Cardiac septum (tissue), 1 donor: ENCODE results near the gene CNTNAP2. TPM values are rescaled to one million over a fixed set of nuclear protein-coding genes. Genes with fewer than 3 reads are reported as not detected.

Experiments
- DNase-seq: peaks from one replicate; pipeline ENCODE4 v3.0.0-alpha.2; 2020; ENCODE audit warnings: low spot score
- intact Hi-C: fragments of 100-400 bp; cut with DNase I; formaldehyde crosslinking; loops from one replicate; pipeline ENCODE4 v1.14.0; 2022
- total RNA-seq: library from RNA; stranded (reverse); fragmentation: NEBNext Ultra II Directional; extraction: Animal tissue kit (Norgen Biotek cat#: 25700); gene quantifications from one replicate; pipeline ENCODE4 v1.2.1, GENCODE V29; 2021
- donor health status: DM: no; HTN: no; CAD: no.

CNTNAP2 gene
- total RNA-seq, 1 donor from 2014 or later, result 0.22 TPM

DNA sequence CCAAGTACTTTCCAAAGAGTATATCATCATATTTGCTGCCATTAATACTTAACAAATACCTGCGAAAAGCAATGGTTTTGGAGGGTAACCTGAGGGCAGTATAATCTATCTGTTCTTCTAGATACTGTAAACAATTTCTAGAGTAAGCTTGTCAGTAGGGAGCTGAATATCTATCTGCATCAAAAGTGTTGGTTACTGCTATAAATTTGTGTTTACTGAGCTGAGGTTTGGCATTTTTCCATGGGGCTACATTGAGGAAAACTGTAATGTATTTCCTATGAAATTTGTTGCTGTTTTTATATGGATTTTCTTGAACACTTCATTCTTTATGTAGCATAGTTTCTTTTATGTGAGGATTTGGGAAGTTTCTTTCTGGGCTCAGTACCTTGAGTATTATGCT lies 913.4 kb downstream of the CNTNAP2 start:
- intact Hi-C loops, result no loop called here
- no peak for DNase-seq

- no peak for DNase-seq
- intact Hi-C loops, result no loop called here
These were observed 917.0 kb downstream of the CNTNAP2 start for GRCh38 chr7:147033641-147034040.

- no peak for DNase-seq
- intact Hi-C loops, result no loop called here
These were observed 924.8 kb downstream of the CNTNAP2 start for GRCh38 chr7:147041438-147041837.

- intact Hi-C loops, result no loop called here
- no peak for DNase-seq
These were observed 928.3 kb downstream of the CNTNAP2 start for GRCh38 chr7:147044941-147045340.

- no peak for DNase-seq
- intact Hi-C loops, result no loop called here
These were observed 931.1 kb downstream of the CNTNAP2 start for GRCh38 chr7:147047696-147048095.

GRCh38 chr7:147048864-147049263 lies 932.3 kb downstream of the CNTNAP2 start:
- intact Hi-C loops, result no loop called here
- no peak for DNase-seq

DNA sequence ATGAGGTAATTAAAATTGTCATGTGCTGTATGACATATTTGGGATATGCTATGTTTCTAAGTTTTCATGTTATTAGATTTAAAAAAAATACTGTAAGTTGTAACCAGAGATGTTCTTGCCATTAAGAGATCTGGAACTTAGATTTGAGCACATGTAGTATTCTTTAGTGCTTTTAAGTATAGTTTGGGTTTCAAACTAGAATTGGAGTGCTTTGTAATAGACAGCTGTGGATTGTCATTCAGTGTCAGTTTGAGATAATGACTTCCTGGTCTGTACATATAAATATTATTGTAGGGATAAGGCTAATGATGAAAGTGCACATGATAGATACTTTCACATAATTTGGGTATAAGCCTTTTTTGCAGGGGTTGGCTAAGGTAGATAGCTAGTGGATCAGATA lies 936.2 kb downstream of the CNTNAP2 start:
- no peak for DNase-seq
- intact Hi-C loops, result no loop called here

DNA sequence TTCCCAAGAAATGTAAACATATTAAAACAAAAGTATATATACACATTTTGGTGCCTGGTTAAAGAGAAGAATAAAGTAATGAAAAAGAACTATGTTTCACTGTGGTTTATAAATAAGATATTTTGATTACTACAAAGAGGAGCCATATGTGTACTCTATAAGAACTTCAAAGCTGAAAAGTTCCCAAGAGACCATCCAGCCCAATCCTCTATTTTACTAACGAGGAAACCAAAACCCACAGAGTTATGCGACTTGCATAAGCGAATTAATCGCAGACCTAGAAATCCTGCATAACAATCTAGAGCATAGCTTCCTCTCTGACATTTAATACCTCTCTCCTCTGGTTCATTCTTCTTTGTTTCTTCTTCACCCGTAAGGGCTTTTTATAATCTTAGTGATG lies 937.1 kb downstream of the CNTNAP2 start:
- intact Hi-C loops, result no loop called here
- no peak for DNase-seq

GRCh38 chr7:147060070-147060469 lies 943.5 kb downstream of the CNTNAP2 start:
- DNase-seq, result no peak
- intact Hi-C loops, result no loop called here

DNA sequence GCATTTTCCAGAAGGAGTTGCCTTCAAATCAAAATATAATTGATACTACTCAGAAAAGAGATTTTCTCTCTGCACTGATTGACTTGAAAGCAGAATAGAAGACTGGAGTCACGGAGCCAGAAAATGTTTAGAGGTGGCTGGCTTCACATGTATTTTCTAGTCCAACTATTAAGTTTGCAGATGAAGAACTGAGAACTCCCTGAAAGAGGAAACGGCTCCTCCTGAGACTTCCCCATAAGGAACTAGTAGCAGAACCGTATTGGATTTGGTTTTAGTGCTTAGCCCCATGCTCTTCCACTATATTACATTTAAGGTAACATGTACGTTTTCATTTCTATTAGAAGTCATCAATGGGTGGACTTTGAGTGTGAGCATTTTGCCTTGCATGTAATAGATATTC lies 946.3 kb downstream of the CNTNAP2 start:
- no peak for DNase-seq
- intact Hi-C loops, result no loop called here

DNA sequence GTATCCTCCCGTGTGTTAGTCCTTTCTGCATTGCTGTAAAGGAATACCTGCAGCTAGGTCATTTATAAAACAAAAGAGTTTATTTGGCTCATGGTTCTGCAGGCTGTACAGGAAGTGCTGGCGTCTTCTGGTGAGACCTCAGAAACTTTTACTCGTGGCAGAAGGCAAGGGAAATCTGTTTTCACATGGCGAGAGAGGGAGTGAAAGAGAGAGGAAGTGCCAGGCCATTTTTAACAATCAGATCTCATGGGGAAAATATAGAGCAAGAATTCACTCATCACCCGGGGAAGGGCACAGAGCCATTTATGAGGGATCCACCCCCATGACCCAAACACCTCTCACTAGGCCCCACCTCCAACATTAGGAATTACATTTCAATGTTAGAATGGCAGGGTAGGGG lies 952.2 kb downstream of the CNTNAP2 start:
- no peak for DNase-seq
- intact Hi-C loops, result no loop called here

GRCh38 chr7:147069771-147070170 lies 953.2 kb downstream of the CNTNAP2 start:
- DNase-seq, result no peak
- intact Hi-C loops, result no loop called here

DNA sequence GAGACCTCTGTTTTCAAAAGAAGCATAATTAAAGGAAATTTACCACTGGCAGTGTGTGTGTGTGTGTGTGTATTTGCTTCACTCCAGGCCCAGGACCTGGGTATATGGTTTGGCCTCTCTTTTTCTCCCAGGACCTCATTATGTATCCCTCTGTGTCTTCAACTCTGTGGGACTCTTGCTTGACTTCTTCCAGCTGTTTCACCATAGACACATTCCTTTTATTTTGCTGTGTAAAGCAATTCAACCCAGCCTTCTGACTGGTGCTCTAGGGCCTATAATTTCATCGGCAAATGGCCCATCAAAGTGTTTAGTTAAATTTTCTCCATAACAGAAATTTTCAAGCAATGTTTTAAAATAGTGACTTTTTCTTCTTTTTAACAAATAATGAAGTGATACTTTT lies 954.3 kb downstream of the CNTNAP2 start:
- intact Hi-C loops, result no loop called here

DNA sequence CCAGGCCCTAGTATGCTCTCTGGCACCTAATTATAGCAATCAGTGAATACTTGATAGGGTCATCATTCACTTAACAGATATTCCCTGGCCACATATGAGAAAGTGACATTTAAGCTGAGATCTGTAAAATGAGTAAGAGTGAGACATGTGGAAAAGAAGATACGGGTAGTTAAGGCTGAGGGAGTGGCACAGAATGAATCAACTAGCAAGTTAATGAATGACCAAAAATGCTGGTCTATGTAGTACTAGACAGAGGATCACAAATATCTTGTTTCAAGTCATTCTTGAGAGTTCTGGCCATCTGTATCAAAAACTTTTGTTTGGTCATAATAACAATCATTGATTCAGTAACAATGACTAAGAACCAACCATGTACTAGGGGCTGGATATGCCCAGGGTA lies 954.9 kb downstream of the CNTNAP2 start:
- DNase-seq, result no peak
- intact Hi-C loops, result no loop called here

More for the DNA sequence above, 954.3 kb downstream of the CNTNAP2 start:
- no peak for DNase-seq

- intact Hi-C loops, result no loop called here
- DNase-seq, result no peak
These were observed 961.7 kb downstream of the CNTNAP2 start for GRCh38 chr7:147078312-147078711.

- DNase-seq, result no peak
- intact Hi-C loops, result no loop called here
These were observed 962.5 kb downstream of the CNTNAP2 start for GRCh38 chr7:147079083-147079482.

DNA sequence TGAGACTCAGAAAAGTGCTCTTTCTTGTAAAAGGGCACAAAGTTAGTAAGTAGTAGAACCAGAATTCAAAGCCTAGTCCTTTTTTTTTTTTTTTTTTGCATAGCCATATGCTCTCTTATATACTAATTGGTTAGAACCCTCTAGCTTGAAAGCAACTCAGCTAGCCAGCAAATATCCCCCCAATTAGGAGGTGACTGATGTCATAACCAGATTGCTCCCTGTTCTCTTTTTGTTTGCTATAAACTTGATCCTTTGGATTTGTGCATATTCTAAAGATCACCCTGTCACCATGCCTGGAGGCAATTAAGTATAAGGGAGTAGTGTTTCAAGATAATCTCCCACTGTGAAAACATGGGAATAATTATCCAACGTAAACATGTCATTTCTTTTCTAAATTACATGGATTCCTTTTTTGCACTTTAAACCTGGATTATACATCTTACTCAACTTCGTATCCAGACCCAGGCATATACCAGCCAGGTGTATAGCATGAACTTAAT lies 963.4 kb downstream of the CNTNAP2 start:
- no peak for DNase-seq
- intact Hi-C loops, result no loop called here

DNA sequence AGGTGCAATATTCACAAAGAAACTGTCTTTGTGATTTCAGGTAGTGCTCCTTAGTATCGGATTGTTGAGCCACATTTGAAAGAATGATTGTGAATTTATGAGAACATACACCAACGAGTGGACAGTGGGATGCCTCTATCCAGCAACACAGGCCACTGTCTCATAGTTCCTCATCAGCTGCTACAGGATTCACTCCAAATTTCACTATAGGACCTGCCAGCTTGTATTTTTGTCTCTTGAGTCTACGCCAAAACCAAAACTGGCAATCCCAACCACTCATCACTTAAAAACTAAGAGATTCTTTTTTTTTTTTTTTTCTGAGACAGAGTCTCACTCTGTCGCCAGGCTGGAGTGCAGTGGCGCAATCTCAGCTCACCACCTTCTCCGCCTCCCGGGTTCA lies 964.5 kb downstream of the CNTNAP2 start:
- DNase-seq, result no peak
- intact Hi-C loops, result no loop called here

DNA sequence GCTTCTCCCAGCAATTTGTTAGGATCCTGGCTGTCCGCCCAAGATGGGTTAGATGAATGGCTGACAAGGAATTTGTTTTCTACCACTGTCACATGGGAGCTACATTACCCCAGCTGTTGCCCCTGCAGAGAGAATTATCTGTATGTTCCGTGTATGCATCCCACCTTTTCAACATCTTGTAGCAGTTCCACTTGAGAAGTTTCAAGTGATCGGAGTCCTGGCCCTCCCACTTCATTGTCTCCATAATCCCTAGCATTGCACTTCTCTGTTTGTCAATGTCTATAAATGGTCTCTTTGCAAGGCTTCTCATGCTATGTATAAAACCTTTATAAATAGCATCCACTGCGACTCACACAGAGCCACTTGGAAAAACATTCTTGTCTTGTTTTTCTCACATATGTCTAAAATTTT lies 972.5 kb downstream of the CNTNAP2 start:
- no peak for DNase-seq
- intact Hi-C loops, result no loop called here

- DNase-seq, result no peak
- intact Hi-C loops, result no loop called here
These were observed 973.0 kb downstream of the CNTNAP2 start for GRCh38 chr7:147089608-147090007.

DNA sequence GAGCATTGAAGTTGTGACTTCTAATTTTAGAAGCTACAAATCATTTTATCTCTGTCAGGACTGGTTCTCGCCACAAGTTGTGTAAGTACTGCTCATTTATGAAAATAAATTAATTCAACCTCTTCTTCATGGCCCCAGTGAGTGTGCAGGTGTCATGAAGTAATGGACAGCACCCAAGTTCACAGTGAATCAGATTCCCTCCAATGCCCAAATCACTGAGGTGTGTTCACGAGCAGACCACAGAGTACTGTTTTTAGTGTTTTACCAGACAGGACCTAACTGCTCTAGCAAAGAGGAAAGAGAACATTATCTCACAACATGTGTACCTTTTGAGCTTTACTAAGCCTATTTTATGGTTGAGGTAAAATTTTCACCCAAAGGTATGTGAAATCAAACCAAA lies 980.0 kb downstream of the CNTNAP2 start:
- intact Hi-C loops, result no loop called here
- DNase-seq, result no peak

- no peak for DNase-seq
- intact Hi-C loops, result no loop called here
These were observed 986.6 kb downstream of the CNTNAP2 start for GRCh38 chr7:147103224-147103623.
